PC-3 (cell line): ENCODE results near the gene SRR. TPM values are rescaled to one million over a fixed set of nuclear protein-coding genes. Genes with fewer than 3 reads are reported as not detected.

Source experiments
- ATAC-seq: fragments of 200-7000 bp; cut with Tn5 transposase; 2 replicates; pipeline ENCODE4 v1.9.1; 2020; ENCODE audit warnings: mild to moderate bottlenecking, moderate library complexity
- BruUV-seq: library from RNA; stranded (reverse); fragments of 400-500 nt; replicated peaks from 2 replicates; lab custom pipeline; 2021; lab: Mats Ljungman, UMichigan
- CTCF ChIA-PET: fragments of 300-600 bp; sonication (Branson Sonifier 250); formaldehyde crosslinking; loops from one replicate; lab custom pipeline; 2022; ENCODE audit warnings: antibody characterized with exemption; lab: Charles Lee
- POLR2A ChIA-PET: fragments of 300-600 bp; sonication (Branson Sonifier 250); formaldehyde crosslinking; loops from one replicate; lab custom pipeline; 2022; ENCODE audit warnings: antibody characterized with exemption; ENCODE audit not compliant: unreplicated experiment; lab: Charles Lee
- DNase-seq: peaks from one replicate; pipeline ENCODE4 v3.0.0-alpha.2; 2015
- H2AFZ ChIP-seq: fragments of 300-600 bp; sonication (generic); 2 replicates; pipeline ENCODE4 v1.6.0; 2016; ENCODE audit warnings: antibody characterized with exemption, low read length
- H3F3A ChIP-seq: fragments of 300-600 bp; sonication (generic); one replicate; pipeline ENCODE4 v1.6.0; 2017; ENCODE audit warnings: antibody characterized with exemption, low read length, control low read depth, mild to moderate bottlenecking; ENCODE audit not compliant: unreplicated experiment
- H3K27ac ChIP-seq: fragments of 300-600 bp; sonication (generic); 2 replicates; pipeline ENCODE4 v1.5.1; 2016; ENCODE audit warnings: mild to moderate bottlenecking, low read length
- H3K27me3 ChIP-seq: fragments of 300-600 bp; sonication (generic); 2 replicates; pipeline ENCODE4 v1.6.1; 2016; ENCODE audit warnings: low read length, mixed read lengths
- H3K36me3 ChIP-seq: fragments of 300-600 bp; sonication (generic); 2 replicates; pipeline ENCODE4 v1.6.1; 2016; ENCODE audit warnings: low read depth, mixed run types, low read length, mixed read lengths
- H3K4me1 ChIP-seq: fragments of 300-600 bp; sonication (generic); 2 replicates; pipeline ENCODE4 v1.5.1; 2016; ENCODE audit warnings: low read length; ENCODE audit not compliant: insufficient read depth
- H3K4me2 ChIP-seq: fragments of 300-600 bp; sonication (generic); 2 replicates; pipeline ENCODE4 v1.6.0; 2016; ENCODE audit warnings: low read length
- H3K4me3 ChIP-seq: fragments of 300-600 bp; sonication (generic); 2 replicates; pipeline ENCODE4 v1.5.1; 2016; ENCODE audit warnings: mild to moderate bottlenecking, low read length, mixed read lengths
- H3K79me2 ChIP-seq: fragments of 300-600 bp; sonication (generic); 2 replicates; pipeline ENCODE4 v1.6.1; 2017; ENCODE audit warnings: low read length, mixed read lengths
- H3K9ac ChIP-seq: fragments of 300-600 bp; sonication (generic); 2 replicates; pipeline ENCODE4 v1.6.0; 2016; ENCODE audit warnings: mild to moderate bottlenecking, low read length
- H3K9me2 ChIP-seq: fragments of 300-600 bp; sonication (generic); replicated peaks from 2 replicates; pipeline ENCODE4 v1.6.1; 2016; ENCODE audit warnings: mixed run types, low read length, mixed read lengths
- H3K9me3 ChIP-seq: fragments of 300-600 bp; sonication (generic); 2 replicates; pipeline ENCODE4 v1.6.1; 2016; ENCODE audit warnings: low read length, mixed read lengths
- H4K20me1 ChIP-seq: fragments of 300-600 bp; sonication (generic); 2 replicates; pipeline ENCODE4 v1.6.1; 2016; ENCODE audit warnings: low read length, mixed read lengths
- EZH2 ChIP-seq: fragments of 300-600 bp; sonication (generic); IDR thresholded peaks from one replicate; pipeline ENCODE4 v1.6.1; 2017; ENCODE audit warnings: antibody characterized with exemption, mild to moderate bottlenecking, low read length; ENCODE audit not compliant: unreplicated experiment
- EZH2phosphoT487 ChIP-seq: fragments of 300-600 bp; sonication (generic); IDR thresholded peaks from 2 replicates; pipeline ENCODE4 v1.6.1; 2018; ENCODE audit warnings: mild to moderate bottlenecking, antibody characterized with exemption, low read length, borderline replicate concordance
- intact Hi-C: fragments of 100-400 bp; cut with micrococcal nuclease; formaldehyde crosslinking; loops from 2 replicates; pipeline ENCODE4 v1.9.0; 2023
- total RNA-seq: library from RNA; depleted of rRNA; stranded (reverse); fragments of >200 nt; gene quantifications from 2 replicates; pipeline ENCODE4 v1.2.3, GENCODE V29; 2014
- TF ChIP-seq, protein P1 (sequence below): fragments of 300-600 bp; sonication (generic); conservative IDR thresholded peaks from 2 replicates; pipeline ENCODE4 v1.5.1; 2017; ENCODE audit warnings: antibody characterized with exemption, low read depth, mild to moderate bottlenecking, low read length

Gene SRR
- total RNA-seq, 1 experiment from 2014 or later, result 12.0 TPM

DNA sequence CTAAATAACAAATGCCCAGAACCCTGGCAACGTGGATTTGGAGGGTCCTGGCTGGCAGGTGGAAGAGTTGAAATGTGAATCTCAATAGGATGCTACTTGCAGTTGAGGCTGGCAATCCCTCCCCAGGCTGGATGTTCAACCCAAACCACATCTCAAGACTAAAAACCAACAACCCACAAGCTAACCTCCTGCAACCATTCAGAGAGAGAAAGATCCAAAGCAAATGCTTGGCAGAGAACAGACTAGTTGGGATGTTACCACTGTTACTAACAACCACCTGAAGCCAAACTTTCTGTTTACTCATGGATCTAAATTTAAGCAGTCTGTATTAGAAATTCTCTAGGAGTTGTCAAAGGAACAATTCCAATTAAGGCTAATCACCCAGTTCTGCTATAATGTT is 28.0 kb upstream of the SRR start:
- Histone ChIP-seq H3K27me3 (no peaks in the 10 kb centered on the region), H3F3A (no peaks in the 10 kb centered on the region), H3K79me2 (no peaks in the 10 kb centered on the region), H3K27ac (no peak overlapping the region), H3K4me1 (no peaks in the 10 kb centered on the region), H3K4me3 (no peak overlapping the region), H3K36me3 (no peaks in the 10 kb centered on the region), H3K9me3 (no peaks in the 10 kb centered on the region), H4K20me1 (no peaks in the 10 kb centered on the region), H2AFZ (no peak overlapping the region), H3K9ac (no peak overlapping the region), H3K4me2 (no peak overlapping the region), H3K9me2 (no peaks in the 10 kb centered on the region)
- intact Hi-C loops, result no loop called here
- no peak for TF ChIP-seq EZH2phosphoT487
- TF ChIP-seq, protein P1, sequence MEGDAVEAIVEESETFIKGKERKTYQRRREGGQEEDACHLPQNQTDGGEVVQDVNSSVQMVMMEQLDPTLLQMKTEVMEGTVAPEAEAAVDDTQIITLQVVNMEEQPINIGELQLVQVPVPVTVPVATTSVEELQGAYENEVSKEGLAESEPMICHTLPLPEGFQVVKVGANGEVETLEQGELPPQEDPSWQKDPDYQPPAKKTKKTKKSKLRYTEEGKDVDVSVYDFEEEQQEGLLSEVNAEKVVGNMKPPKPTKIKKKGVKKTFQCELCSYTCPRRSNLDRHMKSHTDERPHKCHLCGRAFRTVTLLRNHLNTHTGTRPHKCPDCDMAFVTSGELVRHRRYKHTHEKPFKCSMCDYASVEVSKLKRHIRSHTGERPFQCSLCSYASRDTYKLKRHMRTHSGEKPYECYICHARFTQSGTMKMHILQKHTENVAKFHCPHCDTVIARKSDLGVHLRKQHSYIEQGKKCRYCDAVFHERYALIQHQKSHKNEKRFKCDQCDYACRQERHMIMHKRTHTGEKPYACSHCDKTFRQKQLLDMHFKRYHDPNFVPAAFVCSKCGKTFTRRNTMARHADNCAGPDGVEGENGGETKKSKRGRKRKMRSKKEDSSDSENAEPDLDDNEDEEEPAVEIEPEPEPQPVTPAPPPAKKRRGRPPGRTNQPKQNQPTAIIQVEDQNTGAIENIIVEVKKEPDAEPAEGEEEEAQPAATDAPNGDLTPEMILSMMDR, result no peak
- no peak for TF ChIP-seq EZH2
- ATAC-seq, result no peak
- ChIA-PET CTCF (interaction anchor here (0.6 kb wide), 1 partner anchor 194 kb away, joined by 3 read pairs; no protein-coding TSS in a partner anchor), POLR2A (no interaction called here)
- no TSS peak for BruUV-seq
- no peak for DNase-seq

- Histone ChIP-seq H3F3A (no peaks in the 10 kb centered on the region), H3K4me1 (no peaks in the 10 kb centered on the region), H3K4me3 (no peak overlapping the region), H3K27me3 (no peaks in the 10 kb centered on the region), H2AFZ (no peak overlapping the region), H3K9ac (no peak overlapping the region), H3K36me3 (peaks cover 5% of the 10 kb centered on the region; the same call in 1 of the 2 replicates), H4K20me1 (no peaks in the 10 kb centered on the region), H3K9me3 (no peaks in the 10 kb centered on the region), H3K4me2 (no peak overlapping the region), H3K27ac (no peak overlapping the region), H3K79me2 (no peaks in the 10 kb centered on the region), H3K9me2 (no peaks in the 10 kb centered on the region)
- ATAC-seq (no peak), DNase-seq (no peak)
- ChIA-PET CTCF (no interaction called here), POLR2A (no interaction called here)
- intact Hi-C loops, result no loop called here
- no peak for TF ChIP-seq EZH2phosphoT487
- TF ChIP-seq, protein P1, result no peak
- no peak for TF ChIP-seq EZH2
- no TSS peak for BruUV-seq
Observed at GRCh38 chr17:2277429-2278170, 26.1 kb upstream of the SRR start.

- no peak for DNase-seq
- no TSS peak for BruUV-seq
- no peak for ATAC-seq
- Histone ChIP-seq H4K20me1 (no peaks in the 10 kb centered on the region), H3K27me3 (no peaks in the 10 kb centered on the region), H3K79me2 (no peaks in the 10 kb centered on the region), H3K9me3 (no peaks in the 10 kb centered on the region), H3K9ac (no peak overlapping the region), H3F3A (no peaks in the 10 kb centered on the region), H3K36me3 (peaks cover 5% of the 10 kb centered on the region; the same call in 1 of the 2 replicates), H2AFZ (no peak overlapping the region), H3K4me3 (no peak overlapping the region), H3K9me2 (no peaks in the 10 kb centered on the region), H3K4me2 (no peak overlapping the region), H3K27ac (no peak overlapping the region), H3K4me1 (no peaks in the 10 kb centered on the region)
- ChIA-PET CTCF (no interaction called here), POLR2A (no interaction called here)
- TF ChIP-seq, protein P1, result no peak
- TF ChIP-seq EZH2, result no peak
- TF ChIP-seq EZH2phosphoT487, result no peak
- intact Hi-C loops, result no loop called here
Observed at GRCh38 chr17:2279707-2280106, 24.0 kb upstream of the SRR start.
